Skeletal muscle satellite cell (primary cell): ENCODE measurements around the gene CMTM8. TPM values are rescaled to one million over a fixed set of nuclear protein-coding genes. Genes with fewer than 3 reads are reported as not detected.
"Not testable (repeated sequence)": the region's sequence is repeated elsewhere in the genome, so short reads cannot be mapped to it uniquely, and the experiment has no call there.

ENCODE experiments used
- H3K27me3 ChIP-seq: 2 replicates; pipeline ENCODE4 v1.7.0; 2013; ENCODE audit warnings: low read length; ENCODE audit not compliant: control insufficient read depth, insufficient read depth
- H3K36me3 ChIP-seq: 2 replicates; pipeline ENCODE4 v1.7.0; 2013; ENCODE audit warnings: mild to moderate bottlenecking, control low read depth, low read length; ENCODE audit not compliant: insufficient read depth
- H3K4me1 ChIP-seq: 2 replicates; pipeline ENCODE4 v1.7.0; 2013; ENCODE audit warnings: low read length; ENCODE audit not compliant: control insufficient read depth, insufficient read depth
- H3K4me2 ChIP-seq: 2 replicates; pipeline ENCODE4 v1.7.0; 2013; ENCODE audit warnings: mild to moderate bottlenecking, low read length
- H3K4me3 ChIP-seq: 2 replicates; pipeline ENCODE4 v1.7.0; 2013; ENCODE audit warnings: low read length
- H3K9ac ChIP-seq: 2 replicates; pipeline ENCODE4 v1.7.0; 2013; ENCODE audit warnings: mild to moderate bottlenecking, low read depth, low read length, moderate library complexity
- H3K9me3 ChIP-seq: replicated peaks from 2 replicates; pipeline ENCODE4 v1.7.0; 2013; ENCODE audit warnings: mild to moderate bottlenecking, control low read depth, low read length
- total RNA-seq: library from RNA; depleted of rRNA; stranded (reverse); fragments of >200 nt; gene quantifications from 2 replicates; pipeline ENCODE4 v1.2.3, GENCODE V29; 2012; rRNA removed

Gene CMTM8, protein sequence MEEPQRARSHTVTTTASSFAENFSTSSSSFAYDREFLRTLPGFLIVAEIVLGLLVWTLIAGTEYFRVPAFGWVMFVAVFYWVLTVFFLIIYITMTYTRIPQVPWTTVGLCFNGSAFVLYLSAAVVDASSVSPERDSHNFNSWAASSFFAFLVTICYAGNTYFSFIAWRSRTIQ
- 0.87 and 1.3 TPM in 2 replicates for total RNA-seq

DNA sequence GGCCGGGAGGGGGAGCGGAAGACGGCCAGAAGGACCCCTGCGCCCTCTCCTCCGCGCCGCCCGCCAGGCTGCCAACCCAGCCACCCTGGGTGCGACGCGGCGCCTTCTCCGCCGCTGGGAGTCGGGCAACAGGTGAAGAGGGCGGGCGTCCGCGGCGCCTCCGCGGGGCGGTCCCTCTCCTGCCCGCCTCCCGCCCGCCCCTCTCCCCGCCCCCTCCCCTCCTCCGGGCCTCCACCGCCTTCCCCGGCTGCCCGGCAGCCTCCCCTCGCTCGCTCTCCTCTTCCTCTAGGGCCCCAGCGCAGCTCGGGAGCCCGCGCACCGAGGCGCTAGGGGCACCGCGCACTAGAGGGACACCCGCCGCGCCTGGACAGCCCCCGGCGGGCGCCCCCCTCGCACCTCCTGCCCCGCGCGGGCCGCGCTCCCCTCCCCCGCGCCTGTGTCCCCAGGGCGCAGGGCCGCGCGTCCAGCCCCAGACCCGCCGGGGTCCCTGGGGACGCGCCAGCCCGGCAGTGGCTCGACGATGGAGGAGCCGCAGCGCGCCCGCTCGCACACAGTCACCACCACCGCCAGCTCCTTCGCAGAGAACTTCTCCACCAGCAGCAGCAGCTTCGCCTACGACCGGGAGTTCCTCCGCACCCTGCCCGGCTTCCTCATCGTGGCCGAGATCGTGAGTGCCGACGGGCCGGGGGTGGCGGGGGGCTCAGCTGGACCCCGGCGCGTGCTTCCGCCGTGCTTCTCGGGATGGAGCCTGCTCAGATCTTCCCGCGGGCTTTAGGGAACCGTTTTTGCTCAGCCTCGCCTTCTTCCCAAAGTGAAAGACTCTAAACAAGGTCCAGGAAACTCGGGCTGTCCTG, at the start of gene CMTM8:
CMTM8 (plus strand) TSS at position 228 of the 854 bp plus-strand sequence; CDS start at position 521, 293 bp downstream.
- Histone ChIP-seq H3K4me3 (peak within 1 kb of the TSS; percentile 87), H3K36me3 (no peaks in the 10 kb centered on the region), H3K9ac (peak within 1 kb of the TSS; percentile 68), H3K4me2 (peak within 1 kb of the TSS; percentile 93), H3K4me1 (peaks cover 8% of the 10 kb centered on the region), H3K27me3 (peaks cover 6% of the 10 kb centered on the region), H3K9me3 (no peaks in the 10 kb centered on the region)

GRCh38 chr3:32189693-32190092, 48.8 kb upstream of the CMTM8 start:
- no peak overlapping the region for H3K4me3 ChIP-seq
- H3K36me3 ChIP-seq = no peaks in the 10 kb centered on the region
- H3K4me1 ChIP-seq = no peaks in the 10 kb centered on the region
- H3K9me3 ChIP-seq = no peaks in the 10 kb centered on the region
- no peaks in the 10 kb centered on the region for H3K27me3 ChIP-seq
- H3K4me2 ChIP-seq = no peak overlapping the region
- H3K9ac ChIP-seq = no peak overlapping the region

DNA sequence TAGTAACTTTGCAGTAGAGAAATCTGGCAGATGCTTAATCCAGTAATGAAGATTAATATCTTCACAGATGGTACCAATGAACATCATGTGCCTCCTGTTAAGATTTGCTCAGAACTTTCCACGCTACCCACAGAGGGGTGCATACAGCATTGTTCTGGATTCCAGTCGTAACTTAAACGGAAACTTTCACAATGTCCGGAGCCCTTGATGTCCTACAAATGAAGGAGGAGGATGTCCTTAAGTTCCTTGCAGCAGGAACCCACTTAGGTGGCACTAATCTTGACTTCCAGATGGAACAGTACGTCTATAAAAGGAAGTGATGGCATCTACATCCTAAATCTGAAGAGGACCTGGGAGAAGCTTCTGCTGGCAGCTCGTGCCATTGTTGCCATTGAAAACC, 47.9 kb upstream of the CMTM8 start:
- H3K9me3 ChIP-seq, H3K27me3 ChIP-seq, H3K9ac ChIP-seq, H3K4me1 ChIP-seq, H3K36me3 ChIP-seq, H3K4me2 ChIP-seq, H3K4me3 ChIP-seq: not testable (repeated sequence)

DNA sequence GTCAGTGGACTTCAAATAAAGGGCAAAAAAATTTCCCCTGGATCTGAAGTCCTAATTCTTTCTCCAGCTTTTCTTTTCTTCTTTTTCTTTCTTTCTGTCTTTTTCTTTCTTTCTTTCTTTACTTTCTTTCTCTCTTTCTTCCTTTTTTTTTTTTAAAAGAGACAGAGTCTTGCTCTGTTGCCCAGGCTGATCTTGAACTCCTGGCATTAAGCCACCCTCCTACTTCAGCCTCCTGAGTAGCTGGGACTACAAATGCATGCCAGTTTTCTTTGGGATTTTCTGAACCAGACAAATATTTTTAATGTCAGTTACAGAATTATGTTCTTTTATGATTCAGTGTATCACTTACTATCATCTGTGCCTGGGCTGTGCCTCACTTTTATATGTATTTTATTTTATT, 45.4 kb upstream of the CMTM8 start:
- Histone ChIP-seq H3K4me1 (no peaks in the 10 kb centered on the region), H3K4me2 (no peak overlapping the region), H3K27me3 (peaks cover 5% of the 10 kb centered on the region), H3K9me3 (no peaks in the 10 kb centered on the region), H3K4me3 (no peak overlapping the region), H3K9ac (no peak overlapping the region), H3K36me3 (no peaks in the 10 kb centered on the region)

DNA sequence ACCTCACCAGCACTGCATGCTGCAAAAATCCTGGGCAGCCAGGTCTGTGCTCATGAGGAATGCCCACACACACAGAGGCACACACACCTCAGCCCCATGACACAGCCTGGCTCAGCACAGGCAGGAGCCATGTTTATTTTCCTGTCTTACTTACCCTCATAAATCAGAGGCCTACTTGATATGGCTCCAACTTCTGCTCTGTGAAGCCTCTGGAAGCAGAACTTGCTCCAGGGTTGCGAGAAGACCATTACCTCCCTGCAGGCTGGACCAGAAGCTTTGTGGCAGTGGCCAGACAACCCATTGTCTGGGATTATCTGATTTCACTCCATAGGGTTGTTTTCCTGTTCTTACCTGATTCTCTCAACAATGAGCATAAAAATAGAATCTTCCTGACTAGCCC, 43.8 kb upstream of the CMTM8 start:
- H3K4me1 ChIP-seq = no peaks in the 10 kb centered on the region
- H3K27me3 ChIP-seq = peaks cover 8% of the 10 kb centered on the region
- H3K9me3 ChIP-seq = no peaks in the 10 kb centered on the region
- H3K9ac ChIP-seq = no peak overlapping the region
- H3K4me2 ChIP-seq = no peak overlapping the region
- H3K4me3 ChIP-seq = no peak overlapping the region
- no peaks in the 10 kb centered on the region for H3K36me3 ChIP-seq

- H3K36me3 ChIP-seq = no peaks in the 10 kb centered on the region
- H3K9me3 ChIP-seq = no peaks in the 10 kb centered on the region
- no peaks in the 10 kb centered on the region for H3K4me1 ChIP-seq
- H3K4me2 ChIP-seq = no peak overlapping the region
- peaks cover 8% of the 10 kb centered on the region for H3K27me3 ChIP-seq
- no peak overlapping the region for H3K4me3 ChIP-seq
- no peak overlapping the region for H3K9ac ChIP-seq
Observed at GRCh38 chr3:32195995-32196540, 42.4 kb upstream of the CMTM8 start.

- H3K36me3 ChIP-seq = no peaks in the 10 kb centered on the region
- no peak overlapping the region for H3K9ac ChIP-seq
- H3K9me3 ChIP-seq = no peaks in the 10 kb centered on the region
- peaks cover 11% of the 10 kb centered on the region for H3K27me3 ChIP-seq
- H3K4me3 ChIP-seq = no peak overlapping the region
- no peak overlapping the region for H3K4me2 ChIP-seq
- no peaks in the 10 kb centered on the region for H3K4me1 ChIP-seq
Observed at GRCh38 chr3:32197991-32198390, 40.5 kb upstream of the CMTM8 start.

DNA sequence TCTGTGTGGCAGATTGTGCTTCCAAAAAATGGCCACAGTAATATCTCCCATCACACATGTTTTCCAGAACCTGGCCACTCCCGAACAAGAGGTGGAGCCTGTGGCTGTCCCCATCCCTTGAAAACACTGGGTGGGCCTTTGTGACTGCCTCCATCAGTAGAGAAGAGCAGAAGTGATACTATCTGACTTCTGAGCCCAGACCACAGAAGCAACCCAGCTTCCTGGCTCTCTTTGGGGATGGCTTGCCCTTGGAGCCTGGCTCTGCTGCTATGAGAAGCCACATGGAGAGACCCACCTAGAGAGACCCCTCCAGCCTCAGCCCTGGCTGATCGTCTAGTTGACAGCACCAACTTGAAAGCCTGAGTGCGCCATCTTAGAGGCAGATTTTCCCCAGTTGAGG, 39.8 kb upstream of the CMTM8 start:
- Histone ChIP-seq H3K9me3 (no peaks in the 10 kb centered on the region), H3K9ac (no peak overlapping the region), H3K36me3 (no peaks in the 10 kb centered on the region), H3K4me2 (no peak overlapping the region), H3K4me3 (no peak overlapping the region), H3K4me1 (no peaks in the 10 kb centered on the region), H3K27me3 (peaks cover 11% of the 10 kb centered on the region)

DNA sequence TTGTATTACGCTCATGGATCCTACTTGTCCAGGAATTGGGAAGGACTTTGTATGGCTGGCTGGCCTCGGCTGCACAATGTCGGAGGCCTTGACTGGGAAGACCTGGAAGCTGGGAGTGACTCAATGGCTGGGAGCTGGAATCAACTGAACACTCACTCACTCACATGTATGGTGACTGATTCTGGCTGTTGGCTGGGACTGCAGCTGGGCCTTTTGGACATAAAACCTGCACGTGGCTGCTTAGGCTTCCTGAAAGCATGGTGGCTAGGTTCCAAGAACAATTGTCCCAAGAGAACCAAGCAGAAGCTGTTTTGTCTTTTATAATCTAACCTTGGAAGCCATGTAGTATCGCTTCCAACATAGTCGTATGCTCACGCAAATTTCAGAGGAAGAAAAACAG, 38.0 kb upstream of the CMTM8 start:
- no peak overlapping the region for H3K9ac ChIP-seq
- H3K9me3 ChIP-seq = no peaks in the 10 kb centered on the region
- no peak overlapping the region for H3K4me3 ChIP-seq
- H3K36me3 ChIP-seq = no peaks in the 10 kb centered on the region
- no peak overlapping the region for H3K4me2 ChIP-seq
- H3K27me3 ChIP-seq = peaks cover 13% of the 10 kb centered on the region
- no peaks in the 10 kb centered on the region for H3K4me1 ChIP-seq

- Histone ChIP-seq H3K36me3 (no peaks in the 10 kb centered on the region), H3K9me3 (no peaks in the 10 kb centered on the region), H3K27me3 (peaks cover 11% of the 10 kb centered on the region), H3K4me1 (no peaks in the 10 kb centered on the region), H3K4me3 (no peak overlapping the region), H3K4me2 (no peak overlapping the region), H3K9ac (no peak overlapping the region)
Observed at GRCh38 chr3:32200992-32201758, 37.3 kb upstream of the CMTM8 start.

GRCh38 chr3:32202496-32202895, 36.0 kb upstream of the CMTM8 start:
- H3K4me1 ChIP-seq = no peaks in the 10 kb centered on the region
- H3K36me3 ChIP-seq = no peaks in the 10 kb centered on the region
- H3K4me3 ChIP-seq = no peak overlapping the region
- H3K4me2 ChIP-seq = no peak overlapping the region
- H3K9ac ChIP-seq = no peak overlapping the region
- H3K9me3 ChIP-seq = no peaks in the 10 kb centered on the region
- peaks cover 10% of the 10 kb centered on the region for H3K27me3 ChIP-seq
